ENCODE measurements around the gene ZSCAN16.

GRCh38 chr6:28111964-28112363, 12.4 kb upstream of the ZSCAN16 start:
- TF ChIP-seq POLR2A (IDR thresholded peaks at IDR 0.05) (no peak), CTCF (IDR thresholded peaks at IDR 0.05) (no peak)

All from Peyer's patch (tissue), 4 donors.